Measurements from ENCODE around the gene AMZ2. TPM values are rescaled to one million over a fixed set of nuclear protein-coding genes. Genes with fewer than 3 reads are reported as not detected.
"Not testable (repeated sequence)": the region's sequence is repeated elsewhere in the genome, so short reads cannot be mapped to it uniquely, and the experiment has no call there.

The AMZ2 gene
- polyA plus RNA-seq, 4 donors: 29.1 to 50.8 (median 33.9) TPM

GRCh38 chr17:68260051-68260762, 12.4 kb downstream of the AMZ2 start:
- no peak overlapping the region for H3K27ac ChIP-seq (ENCODE audit: low read depth in 1 of 3, low read length in 2 of 3)
- H3K4me3 ChIP-seq (ENCODE audit: low read depth in 1 of 3, low read length in 3 of 3): no peak overlapping the region
- DNase-seq: no peak
- no peaks in the 10 kb centered on the region for H3K9me3 ChIP-seq (ENCODE audit: control insufficient read depth in 2 of 2, insufficient read depth in 1 of 2, low read depth in 1 of 2, low read length in 1 of 2)
- peaks cover 0 to 2% (median 0%) of the 10 kb centered on the region in 3 donors for H3K4me1 ChIP-seq (ENCODE audit: control insufficient read depth in 3 of 3, insufficient read depth in 2 of 3, low read depth in 1 of 3, low read length in 2 of 3)
- FAIRE-seq: no peak
- WGBS, 3 donors: 79 to 87% (median 83%) methylated on average over 9 of the region's 9 CpGs
- H3K27me3 ChIP-seq (ENCODE audit: control insufficient read depth in 3 of 3, insufficient read depth in 3 of 3, low read length in 3 of 3): no peaks in the 10 kb centered on the region
- no peaks in the 10 kb centered on the region for H3K36me3 ChIP-seq (ENCODE audit: control insufficient read depth in 3 of 3, insufficient read depth in 2 of 3, low read depth in 1 of 3, low read length in 3 of 3)

DNA sequence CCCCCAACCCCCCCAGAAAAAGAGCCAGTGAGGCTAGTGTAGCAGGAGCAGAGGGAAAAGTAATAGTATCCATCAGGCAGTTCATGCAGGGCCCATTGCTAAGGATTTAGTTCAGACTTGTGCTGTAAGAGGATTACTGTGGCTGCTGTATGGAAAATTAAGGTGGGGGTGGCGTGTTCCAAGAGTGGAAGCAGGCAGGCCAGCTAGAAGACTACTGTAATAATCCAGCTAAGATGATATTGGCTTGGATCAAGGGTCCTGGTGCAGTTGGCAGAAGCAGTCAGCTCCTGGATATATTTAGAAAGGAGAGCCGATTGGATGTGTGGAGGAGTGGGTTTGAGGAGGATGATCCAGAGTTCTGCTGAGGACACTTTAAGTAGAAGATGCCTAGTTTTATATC, 14.6 kb downstream of the AMZ2 start:
- not testable (repeated sequence) for H3K27ac ChIP-seq (ENCODE audit: low read depth in 1 of 3, low read length in 2 of 3); FAIRE-seq; H3K27me3 ChIP-seq (ENCODE audit: control insufficient read depth in 3 of 3, insufficient read depth in 3 of 3, low read length in 3 of 3); DNase-seq; H3K36me3 ChIP-seq (ENCODE audit: control insufficient read depth in 3 of 3, insufficient read depth in 2 of 3, low read depth in 1 of 3, low read length in 3 of 3); H3K9me3 ChIP-seq (ENCODE audit: control insufficient read depth in 2 of 2, insufficient read depth in 1 of 2, low read depth in 1 of 2, low read length in 1 of 2); H3K4me1 ChIP-seq (ENCODE audit: control insufficient read depth in 3 of 3, insufficient read depth in 2 of 3, low read depth in 1 of 3, low read length in 2 of 3); H3K4me3 ChIP-seq (ENCODE audit: low read depth in 1 of 3, low read length in 3 of 3)
- WGBS, 3 donors: 63 to 73% (median 72%) methylated on average over 2 of the region's 2 CpGs

DNA sequence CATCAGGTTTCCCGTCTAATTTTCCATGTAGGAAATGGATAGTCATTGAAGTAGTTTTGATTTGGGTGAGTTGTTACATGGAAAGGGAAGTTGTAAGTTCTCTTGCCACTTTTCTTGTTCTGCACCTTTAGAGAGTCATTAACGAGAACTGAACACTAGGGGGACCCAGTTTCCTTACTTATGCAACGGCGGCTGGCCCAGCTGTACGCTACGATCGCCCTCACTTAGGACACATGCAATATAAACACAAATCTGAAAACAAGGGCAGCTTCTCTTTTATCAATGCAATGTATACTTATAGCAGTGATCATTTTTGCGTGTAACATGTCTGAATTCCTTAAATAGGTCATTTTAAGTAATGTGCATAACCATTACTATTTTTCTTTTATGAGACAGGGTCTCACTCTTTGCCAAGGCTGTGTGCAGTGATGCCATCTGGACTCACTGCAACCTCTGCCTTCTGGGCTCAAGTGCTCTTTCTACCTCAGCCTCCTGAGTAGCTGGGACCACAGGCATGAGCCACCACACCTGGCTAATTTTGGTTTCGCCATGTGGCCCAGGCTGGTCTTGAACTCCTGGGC, 15.3 kb downstream of the AMZ2 start:
- H3K9me3 ChIP-seq (ENCODE audit: control insufficient read depth in 2 of 2, insufficient read depth in 1 of 2, low read depth in 1 of 2, low read length in 1 of 2); H3K27ac ChIP-seq (ENCODE audit: low read depth in 1 of 3, low read length in 2 of 3); H3K36me3 ChIP-seq (ENCODE audit: control insufficient read depth in 3 of 3, insufficient read depth in 2 of 3, low read depth in 1 of 3, low read length in 3 of 3); H3K27me3 ChIP-seq (ENCODE audit: control insufficient read depth in 3 of 3, insufficient read depth in 3 of 3, low read length in 3 of 3); H3K4me1 ChIP-seq (ENCODE audit: control insufficient read depth in 3 of 3, insufficient read depth in 2 of 3, low read depth in 1 of 3, low read length in 2 of 3); H3K4me3 ChIP-seq (ENCODE audit: low read depth in 1 of 3, low read length in 3 of 3): not testable (repeated sequence)
- peak; percentile 48 to 56 for DNase-seq
- 10 to 12% (median 11%) methylated on average over 9 of the region's 9 CpGs for WGBS, 3 donors
- peak; percentile 53 for FAIRE-seq

DNA sequence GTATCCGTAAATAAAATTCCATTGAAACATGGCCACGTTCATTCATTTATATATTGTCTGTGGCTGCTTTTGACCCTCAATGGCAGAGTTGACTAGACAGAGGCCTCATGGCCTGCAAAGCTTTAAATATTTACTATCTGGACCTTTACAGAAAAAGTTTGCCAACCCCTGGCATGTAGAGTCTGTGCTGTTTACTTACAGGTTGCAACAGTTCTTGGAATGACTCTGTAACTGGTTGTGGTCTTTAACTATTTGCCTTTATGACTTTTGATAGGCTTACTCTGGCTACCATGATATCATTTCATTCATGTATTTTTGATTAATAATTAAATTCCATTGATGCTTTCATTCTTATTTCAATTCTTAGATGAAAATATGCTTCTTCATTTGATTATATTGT, 18.0 kb downstream of the AMZ2 start:
- WGBS, 3 donors: 86 to 97% (median 92%) methylated on average over 2 of the region's 2 CpGs
- not testable (repeated sequence) for H3K27ac ChIP-seq (ENCODE audit: low read depth in 1 of 3, low read length in 2 of 3); FAIRE-seq; H3K9me3 ChIP-seq (ENCODE audit: control insufficient read depth in 2 of 2, insufficient read depth in 1 of 2, low read depth in 1 of 2, low read length in 1 of 2); DNase-seq; H3K4me1 ChIP-seq (ENCODE audit: control insufficient read depth in 3 of 3, insufficient read depth in 2 of 3, low read depth in 1 of 3, low read length in 2 of 3); H3K27me3 ChIP-seq (ENCODE audit: control insufficient read depth in 3 of 3, insufficient read depth in 3 of 3, low read length in 3 of 3); H3K4me3 ChIP-seq (ENCODE audit: low read depth in 1 of 3, low read length in 3 of 3); H3K36me3 ChIP-seq (ENCODE audit: control insufficient read depth in 3 of 3, insufficient read depth in 2 of 3, low read depth in 1 of 3, low read length in 3 of 3)

- 82 to 92% (median 88%) methylated on average over 11 of the region's 11 CpGs for WGBS, 3 donors
- Histone ChIP-seq H3K27ac (ENCODE audit: low read depth in 1 of 3, low read length in 2 of 3) (no peak overlapping the region), H3K9me3 (ENCODE audit: control insufficient read depth in 2 of 2, insufficient read depth in 1 of 2, low read depth in 1 of 2, low read length in 1 of 2) (peaks cover 0 to 9% of the 10 kb centered on the region in 2 donors), H3K4me3 (ENCODE audit: low read depth in 1 of 3, low read length in 3 of 3) (no peak overlapping the region), H3K27me3 (ENCODE audit: control insufficient read depth in 3 of 3, insufficient read depth in 3 of 3, low read length in 3 of 3) (no peaks in the 10 kb centered on the region), H3K4me1 (ENCODE audit: control insufficient read depth in 3 of 3, insufficient read depth in 2 of 3, low read depth in 1 of 3, low read length in 2 of 3) (no peaks in the 10 kb centered on the region), H3K36me3 (ENCODE audit: control insufficient read depth in 3 of 3, insufficient read depth in 2 of 3, low read depth in 1 of 3, low read length in 3 of 3) (no peaks in the 10 kb centered on the region)
- FAIRE-seq: no peak
- no peak for DNase-seq
These were observed 25.9 kb downstream of the AMZ2 start for GRCh38 chr17:68273722-68274121.

DNA sequence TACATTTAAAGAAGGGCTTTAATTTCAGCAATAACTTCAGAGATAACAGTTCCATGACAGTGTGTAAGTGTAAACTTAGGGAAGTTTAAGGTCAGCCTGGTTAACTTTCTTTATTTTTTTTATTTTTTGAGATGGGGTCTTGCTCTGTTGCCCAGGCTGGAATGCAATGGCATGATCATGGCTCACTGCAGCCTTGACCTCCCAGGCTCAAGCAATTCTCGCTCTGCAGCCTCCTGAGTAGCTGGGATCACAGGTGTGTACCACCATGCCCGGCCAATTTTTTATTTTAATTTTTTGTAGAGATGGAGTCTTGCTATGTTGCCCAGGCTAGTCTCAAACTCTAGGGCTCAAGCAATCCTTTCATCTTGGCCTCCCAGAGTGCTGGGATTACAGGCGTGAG, 28.5 kb downstream of the AMZ2 start:
- H3K4me3 ChIP-seq (ENCODE audit: low read depth in 1 of 3, low read length in 3 of 3); FAIRE-seq; H3K27ac ChIP-seq (ENCODE audit: low read depth in 1 of 3, low read length in 2 of 3); DNase-seq; H3K36me3 ChIP-seq (ENCODE audit: control insufficient read depth in 3 of 3, insufficient read depth in 2 of 3, low read depth in 1 of 3, low read length in 3 of 3); H3K4me1 ChIP-seq (ENCODE audit: control insufficient read depth in 3 of 3, insufficient read depth in 2 of 3, low read depth in 1 of 3, low read length in 2 of 3); H3K27me3 ChIP-seq (ENCODE audit: control insufficient read depth in 3 of 3, insufficient read depth in 3 of 3, low read length in 3 of 3): not testable (repeated sequence)
- peaks cover 0 to 11% of the 10 kb centered on the region in 2 donors for H3K9me3 ChIP-seq (ENCODE audit: control insufficient read depth in 2 of 2, insufficient read depth in 1 of 2, low read depth in 1 of 2, low read length in 1 of 2)
- 95 to 99% (median 96%) methylated on average over 3 of the region's 3 CpGs for WGBS, 3 donors

DNA sequence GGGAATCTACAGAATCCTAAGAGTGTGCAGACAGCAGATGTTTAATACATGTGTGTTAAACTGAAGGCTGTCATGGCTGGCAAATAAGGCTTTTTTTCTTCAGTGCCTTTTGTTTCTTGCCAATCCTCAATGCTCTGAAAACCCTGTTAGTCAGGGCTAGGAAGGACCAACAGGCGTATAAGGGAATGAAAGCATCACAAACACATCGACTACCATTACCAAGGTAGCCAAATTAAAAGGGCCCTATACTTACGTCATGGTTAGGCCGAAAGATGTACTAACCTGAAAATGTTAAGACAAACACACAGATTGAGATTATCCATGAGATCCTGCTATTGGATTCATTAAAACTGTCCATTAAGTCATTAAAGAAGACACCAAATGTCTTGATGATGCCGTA, 30.0 kb downstream of the AMZ2 start:
- Histone ChIP-seq H3K36me3 (ENCODE audit: control insufficient read depth in 3 of 3, insufficient read depth in 2 of 3, low read depth in 1 of 3, low read length in 3 of 3) (no peaks in the 10 kb centered on the region), H3K27me3 (ENCODE audit: control insufficient read depth in 3 of 3, insufficient read depth in 3 of 3, low read length in 3 of 3) (no peaks in the 10 kb centered on the region), H3K4me1 (ENCODE audit: control insufficient read depth in 3 of 3, insufficient read depth in 2 of 3, low read depth in 1 of 3, low read length in 2 of 3) (no peaks in the 10 kb centered on the region), H3K9me3 (ENCODE audit: control insufficient read depth in 2 of 2, insufficient read depth in 1 of 2, low read depth in 1 of 2, low read length in 1 of 2) (peaks cover 0 to 11% of the 10 kb centered on the region in 2 donors), H3K27ac (ENCODE audit: low read depth in 1 of 3, low read length in 2 of 3) (no peak overlapping the region), H3K4me3 (ENCODE audit: low read depth in 1 of 3, low read length in 3 of 3) (no peak overlapping the region)
- FAIRE-seq (no peak), DNase-seq (no peak)
- WGBS, 3 donors: 96 to 98% (median 97%) methylated on average over 5 of the region's 5 CpGs

DNA sequence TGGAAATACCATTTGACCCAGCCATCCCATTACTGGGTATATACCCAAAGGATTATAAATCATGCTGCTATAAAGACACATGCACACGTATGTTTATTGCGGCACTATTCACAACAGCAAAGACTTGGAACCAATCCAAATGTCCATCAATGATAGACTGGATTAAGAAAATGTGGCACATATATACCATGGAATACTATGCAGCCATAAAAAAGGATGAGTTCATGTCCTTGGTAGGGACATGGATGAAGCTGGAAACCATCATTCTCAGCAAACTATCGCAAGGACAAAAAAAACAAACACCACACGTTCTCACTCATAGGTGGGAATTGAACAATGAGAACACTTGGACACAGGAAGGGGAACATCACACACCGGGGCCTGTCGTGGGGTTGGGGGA, 34.1 kb downstream of the AMZ2 start:
- H3K36me3 ChIP-seq (ENCODE audit: control insufficient read depth in 3 of 3, insufficient read depth in 2 of 3, low read depth in 1 of 3, low read length in 3 of 3); DNase-seq; H3K4me1 ChIP-seq (ENCODE audit: control insufficient read depth in 3 of 3, insufficient read depth in 2 of 3, low read depth in 1 of 3, low read length in 2 of 3); H3K4me3 ChIP-seq (ENCODE audit: low read depth in 1 of 3, low read length in 3 of 3); FAIRE-seq; H3K27ac ChIP-seq (ENCODE audit: low read depth in 1 of 3, low read length in 2 of 3); H3K27me3 ChIP-seq (ENCODE audit: control insufficient read depth in 3 of 3, insufficient read depth in 3 of 3, low read length in 3 of 3): not testable (repeated sequence)
- WGBS, 3 donors: 82 to 98% (median 85%) methylated on average over 2 to 4 of the region's 6 CpGs
- peaks cover 0 to 11% of the 10 kb centered on the region in 2 donors for H3K9me3 ChIP-seq (ENCODE audit: control insufficient read depth in 2 of 2, insufficient read depth in 1 of 2, low read depth in 1 of 2, low read length in 1 of 2)

GRCh38 chr17:68288375-68288774, 40.5 kb downstream of the AMZ2 start:
- Histone ChIP-seq H3K36me3 (ENCODE audit: control insufficient read depth in 3 of 3, insufficient read depth in 2 of 3, low read depth in 1 of 3, low read length in 3 of 3) (no peaks in the 10 kb centered on the region), H3K9me3 (ENCODE audit: control insufficient read depth in 2 of 2, insufficient read depth in 1 of 2, low read depth in 1 of 2, low read length in 1 of 2) (no peaks in the 10 kb centered on the region), H3K4me1 (ENCODE audit: control insufficient read depth in 3 of 3, insufficient read depth in 2 of 3, low read depth in 1 of 3, low read length in 2 of 3) (peaks cover 0 to 4% (median 0%) of the 10 kb centered on the region in 3 donors), H3K4me3 (ENCODE audit: low read depth in 1 of 3, low read length in 3 of 3) (no peak overlapping the region), H3K27ac (ENCODE audit: low read depth in 1 of 3, low read length in 2 of 3) (no peak overlapping the region), H3K27me3 (ENCODE audit: control insufficient read depth in 3 of 3, insufficient read depth in 3 of 3, low read length in 3 of 3) (peaks cover 0 to 46% (median 9%) of the 10 kb centered on the region in 3 donors)
- FAIRE-seq (no peak), DNase-seq (no peak)
- 73 to 82% (median 80%) methylated on average over 5 of the region's 5 CpGs for WGBS, 3 donors

All from small intestine (tissue), 7 donors.